NCI-H345 treated with DMSO at 0.1 percent for 48 hours (cell line): Measurements from ENCODE around the gene CCR3.
"Not testable (repeated sequence)": the region's sequence is repeated elsewhere in the genome, so short reads cannot be mapped to it uniquely, and the experiment has no call there.

Source experiments
- DNase-seq: peaks from one replicate; lab custom pipeline; 2025; ENCODE audit not compliant: unreplicated experiment; lab: John Stamatoyannopoulos, UW

Gene CCR3

GRCh38 chr3:46242120-46242519 lies at the start of gene CCR3:
Gene CCR3, plus strand, starts transcription at chr3:46242460. Its CDS starts 22,699 bp downstream, at chr3:46265159.
- no peak for DNase-seq

GRCh38 chr3:46192939-46193338 lies 49.3 kb upstream of the CCR3 start:
- DNase-seq = no peak

DNA sequence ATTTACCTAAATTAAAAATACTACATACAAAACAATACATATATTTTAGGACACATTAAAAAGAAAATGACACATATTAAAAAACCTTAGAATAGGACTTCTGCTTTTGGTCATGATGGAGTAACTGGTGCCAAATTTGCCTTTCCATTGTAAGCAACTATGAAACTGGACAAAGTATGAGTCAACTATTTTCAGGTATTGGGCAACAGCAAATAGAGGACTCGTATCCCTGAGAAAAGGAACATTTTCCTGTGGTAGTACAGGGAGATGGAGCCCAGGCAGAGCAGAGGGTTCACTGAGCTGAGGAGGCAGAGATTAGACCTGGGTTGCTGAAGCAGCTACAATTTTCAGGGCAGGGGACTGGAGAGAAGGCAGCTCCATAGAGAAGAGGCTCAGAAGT lies 48.8 kb upstream of the CCR3 start:
- DNase-seq = no peak

DNA sequence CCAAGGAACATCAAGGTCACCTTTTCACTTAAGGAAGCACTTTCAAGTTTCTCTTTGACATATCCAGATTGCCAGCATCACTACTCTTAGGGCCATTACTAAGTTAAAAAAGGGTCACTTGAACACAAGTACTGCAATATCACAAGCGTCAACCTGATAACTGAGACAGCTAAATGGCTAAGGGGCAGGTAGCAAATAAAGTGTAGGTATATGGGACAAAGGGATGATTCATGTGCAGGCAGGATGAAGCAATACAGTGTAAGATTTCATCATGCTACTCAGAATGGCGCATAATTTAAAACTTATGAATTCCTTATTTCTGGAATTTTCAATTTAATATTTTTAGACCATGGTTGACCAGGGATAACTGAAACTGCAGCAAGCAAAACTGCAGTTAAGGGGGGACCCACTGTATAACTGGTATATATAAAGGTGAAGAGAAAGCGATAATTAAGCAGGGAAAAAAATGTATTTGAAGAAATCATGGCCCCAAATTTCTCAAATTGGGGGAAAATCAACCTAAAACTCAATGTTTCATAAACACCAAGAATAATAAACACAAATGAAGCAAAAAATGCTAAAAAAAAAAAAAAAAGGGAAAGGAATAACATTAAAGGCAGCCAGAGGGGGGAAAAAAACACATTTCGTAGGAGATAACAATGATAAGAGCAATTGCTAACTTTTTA lies 47.2 kb upstream of the CCR3 start:
- DNase-seq = no peak

DNA sequence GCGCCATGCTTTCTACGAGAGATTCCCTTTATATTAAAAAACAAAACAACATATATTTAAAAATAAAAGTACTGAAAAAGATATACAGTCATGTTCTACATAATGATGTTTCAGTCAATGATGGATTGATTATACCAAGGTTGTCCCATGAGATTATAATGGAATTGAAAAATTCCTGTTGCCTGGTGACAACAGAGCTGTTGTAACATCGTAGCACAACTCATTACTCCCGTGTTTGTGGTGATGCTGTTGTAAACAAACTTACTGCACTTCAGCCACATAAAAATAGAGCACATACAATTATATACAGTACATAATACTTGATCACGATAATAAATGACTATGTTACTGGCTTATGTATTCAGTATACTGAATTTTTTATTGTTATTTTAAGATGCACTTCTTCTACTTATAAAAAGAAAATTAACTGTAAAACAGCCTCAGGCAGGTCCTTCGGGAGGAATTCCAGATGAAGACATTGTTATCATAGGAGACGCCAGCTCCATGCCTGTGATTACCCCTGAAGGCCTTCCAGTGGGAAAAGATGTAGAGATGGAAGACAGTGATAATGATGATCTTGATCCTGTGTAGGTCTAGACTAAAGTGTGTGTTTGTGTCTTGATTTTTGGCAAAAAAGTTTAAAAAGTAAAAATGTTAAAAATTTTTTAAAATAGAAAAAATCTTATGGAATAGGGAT lies 45.9 kb upstream of the CCR3 start:
- no peak for DNase-seq

DNA sequence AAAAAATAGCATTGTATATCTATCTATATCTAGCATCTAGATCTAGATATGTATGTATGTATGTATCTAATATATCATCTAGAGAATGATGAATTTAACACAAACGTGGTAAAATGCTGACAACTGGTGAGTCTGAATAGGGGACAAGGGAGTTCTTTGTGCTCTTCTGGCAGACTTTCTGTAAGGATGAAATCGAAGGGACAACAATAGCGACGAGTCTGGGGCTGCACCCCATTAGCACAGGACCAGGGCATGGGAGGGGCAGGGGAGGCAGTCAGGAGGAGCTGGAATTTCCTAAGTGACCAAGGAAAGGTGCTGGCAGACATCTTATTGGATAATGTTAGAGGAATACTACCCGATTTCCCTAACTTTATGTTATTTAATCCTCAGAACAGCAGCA lies 42.0 kb upstream of the CCR3 start:
- DNase-seq = no peak

- no peak for DNase-seq
Measured at GRCh38 chr3:46200790-46201189, 41.5 kb upstream of the CCR3 start.

- DNase-seq = no peak
Measured at GRCh38 chr3:46202535-46202934, 39.7 kb upstream of the CCR3 start.

- no peak for DNase-seq
Measured at GRCh38 chr3:46203681-46204080, 38.6 kb upstream of the CCR3 start.

DNA sequence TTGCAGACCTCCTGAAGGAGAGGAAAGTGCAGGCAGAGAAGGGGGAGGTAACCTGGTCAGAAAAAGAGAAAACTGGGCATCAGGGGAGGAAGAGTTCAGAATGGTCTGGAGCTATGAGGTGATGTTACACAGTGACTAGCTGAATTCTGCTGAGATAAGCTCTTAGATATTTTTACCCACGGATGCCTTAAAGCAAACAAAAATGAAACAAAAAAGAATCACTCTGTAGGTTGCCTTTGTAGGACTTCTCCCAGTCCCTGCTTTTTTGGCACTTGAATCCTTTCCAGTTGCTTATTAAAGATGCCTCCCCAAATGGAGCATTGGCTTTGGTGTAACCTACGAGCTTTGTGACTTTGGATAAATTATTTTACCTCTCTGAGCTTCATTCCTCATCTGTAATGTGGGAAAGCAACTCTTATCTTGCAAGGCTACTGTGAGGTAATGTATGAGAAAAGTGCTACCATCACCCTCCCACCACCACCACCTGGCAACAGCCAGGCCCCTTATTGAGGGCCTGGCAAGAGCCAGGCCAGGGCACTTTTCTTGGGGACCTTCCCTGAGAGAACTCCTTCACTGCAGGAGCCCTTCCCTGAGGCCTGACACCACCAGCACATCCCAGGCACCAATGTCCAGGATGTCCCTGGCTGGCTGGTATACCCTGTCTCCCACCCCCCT lies 36.8 kb upstream of the CCR3 start:
- no peak for DNase-seq

DNA sequence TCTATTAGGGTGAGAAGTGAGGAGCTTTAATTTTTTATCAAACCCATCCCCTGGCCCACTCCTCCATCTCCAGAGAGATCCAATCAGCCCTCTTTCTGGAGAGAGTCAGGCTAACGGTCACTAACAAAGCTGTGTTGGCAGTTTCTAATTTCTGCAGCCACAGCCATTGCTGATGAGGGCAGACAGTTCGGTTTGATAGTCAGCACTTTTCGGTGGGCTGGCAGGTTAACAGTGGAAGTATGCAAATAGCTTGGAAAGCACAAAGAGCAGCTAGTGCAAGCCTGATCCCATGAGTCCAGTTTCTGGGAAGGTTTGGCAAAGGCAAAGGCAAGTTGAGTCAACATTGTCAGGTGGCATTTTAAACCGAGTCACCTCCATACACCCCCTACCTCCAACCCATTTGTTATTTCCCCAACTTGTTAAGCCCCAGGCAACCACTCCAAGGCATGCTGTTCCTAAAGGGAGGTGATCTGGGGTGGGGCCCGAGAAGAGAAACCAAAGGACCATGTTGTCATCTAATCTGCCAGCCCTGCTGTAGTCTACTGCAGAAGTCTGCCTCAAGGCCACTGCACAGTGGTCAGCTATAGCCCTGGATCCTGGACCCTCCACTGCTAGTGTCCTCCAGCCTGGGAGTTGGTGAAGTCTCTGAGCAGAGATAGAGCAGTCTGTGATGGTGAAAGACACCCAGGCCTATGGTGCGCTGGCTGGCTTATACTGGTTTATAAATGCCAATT lies 35.8 kb upstream of the CCR3 start:
- no peak for DNase-seq

DNA sequence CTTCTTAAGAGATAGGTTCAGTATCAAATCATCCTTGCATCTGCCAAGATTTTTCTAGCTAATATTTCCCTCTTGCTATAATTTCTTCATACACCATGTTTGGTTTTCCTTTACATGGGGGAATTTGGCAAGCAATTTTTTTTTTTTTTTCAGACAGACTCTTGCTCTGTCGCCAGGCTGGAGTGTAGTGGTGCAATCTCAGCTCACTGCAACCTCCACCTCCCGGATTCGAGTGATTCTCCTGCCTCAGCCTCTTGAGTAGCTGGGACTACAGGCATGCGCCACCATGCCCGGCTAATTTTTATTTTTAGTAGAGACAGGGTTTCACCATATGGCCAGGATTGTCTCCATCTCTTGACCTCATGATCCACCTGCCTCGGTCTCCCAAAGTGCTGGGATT lies 34.7 kb upstream of the CCR3 start:
- not testable (repeated sequence) for DNase-seq

- DNase-seq = no peak
Measured at GRCh38 chr3:46208167-46208704, 34.0 kb upstream of the CCR3 start, which contains the start of gene CCR1. Gene CCR1, minus strand, starts transcription at chr3:46208313. Its CDS starts 4,000 bp downstream, at chr3:46204313.

- DNase-seq = no peak
Measured at GRCh38 chr3:46209053-46209452, 33.2 kb upstream of the CCR3 start.

DNA sequence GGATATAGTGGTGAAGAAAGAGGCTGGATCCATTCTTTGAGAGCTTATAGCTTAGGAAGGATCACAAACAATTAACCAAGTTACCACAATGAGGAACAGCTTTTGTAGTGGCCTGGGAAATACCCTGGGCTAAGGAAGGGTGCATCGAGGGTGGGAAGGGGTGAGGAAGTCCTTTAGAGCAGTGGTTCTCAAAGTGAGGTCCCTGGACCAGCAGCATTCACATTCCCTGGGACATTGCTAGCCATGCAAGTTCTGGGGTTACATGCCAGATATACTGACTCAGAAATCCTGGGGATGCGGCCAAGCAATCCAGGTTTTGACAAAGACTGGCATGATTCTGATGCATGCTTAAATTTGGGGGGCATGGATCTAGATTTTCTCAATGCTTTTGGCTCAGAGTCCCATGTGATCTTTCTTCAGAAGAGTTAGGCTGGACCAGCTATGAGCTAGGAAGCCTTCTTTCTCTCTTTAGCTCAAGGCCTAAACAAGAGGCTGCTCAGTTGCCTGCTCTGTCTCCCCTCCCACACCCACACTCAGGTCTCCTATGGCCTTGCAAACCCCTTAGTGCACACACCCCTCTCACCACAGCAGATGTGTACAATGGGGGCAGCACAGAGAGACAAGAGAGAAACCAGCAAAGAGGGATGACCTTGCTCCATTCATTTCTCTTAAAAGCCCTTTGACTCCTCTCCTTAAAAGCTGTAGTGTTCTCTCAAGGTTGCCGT lies 32.4 kb upstream of the CCR3 start:
- DNase-seq = no peak

DNA sequence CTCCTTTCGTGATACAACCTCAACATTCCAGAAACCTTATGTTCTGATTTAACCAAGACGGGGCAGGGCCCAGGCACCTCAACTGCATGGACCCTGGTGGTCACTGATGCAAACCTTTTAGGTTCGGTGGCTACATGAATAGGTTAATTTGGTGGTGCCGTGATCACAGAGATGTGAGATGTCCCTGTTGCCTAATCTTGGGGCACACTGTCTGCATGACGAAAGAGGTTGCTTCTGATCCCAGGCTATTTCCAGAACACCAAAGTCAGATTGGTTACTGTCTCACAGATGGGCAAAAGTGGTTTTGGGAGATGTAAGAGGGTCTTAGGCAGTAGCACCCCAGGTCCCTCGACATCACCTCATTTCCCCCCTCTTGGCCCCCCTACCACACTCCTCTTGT lies 30.2 kb upstream of the CCR3 start:
- no peak for DNase-seq

- no peak for DNase-seq
Measured at GRCh38 chr3:46213201-46213600, 29.1 kb upstream of the CCR3 start.

DNA sequence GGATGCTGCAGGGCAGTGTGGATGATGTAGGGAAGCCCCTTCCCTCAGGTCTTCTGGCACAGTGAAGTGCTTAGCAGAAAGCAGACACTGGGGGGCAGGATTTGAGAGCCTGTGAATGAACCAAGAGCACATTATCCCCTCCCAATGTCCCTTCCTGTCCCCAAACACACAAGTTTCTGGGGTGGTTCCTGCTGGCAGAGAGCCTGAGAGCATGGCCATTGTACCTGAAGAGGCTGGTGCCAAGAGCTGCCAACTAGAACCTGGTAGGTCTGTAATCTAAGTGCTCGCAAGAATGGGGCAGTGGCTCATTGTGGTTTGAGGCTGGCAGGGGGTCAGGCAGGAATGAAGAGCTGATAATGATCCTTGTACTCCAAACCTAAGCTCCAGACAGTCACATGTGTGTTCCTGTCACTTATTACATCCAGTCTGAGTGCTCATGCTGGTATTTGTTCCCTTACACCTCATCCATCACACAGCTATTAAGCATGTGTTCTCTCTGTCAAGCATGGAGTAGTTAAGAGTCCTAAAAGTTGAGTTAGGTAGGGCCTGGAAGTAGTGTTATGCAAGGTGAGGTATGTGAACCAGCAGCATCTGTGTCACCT lies 27.4 kb upstream of the CCR3 start:
- DNase-seq = peak; percentile 97

DNA sequence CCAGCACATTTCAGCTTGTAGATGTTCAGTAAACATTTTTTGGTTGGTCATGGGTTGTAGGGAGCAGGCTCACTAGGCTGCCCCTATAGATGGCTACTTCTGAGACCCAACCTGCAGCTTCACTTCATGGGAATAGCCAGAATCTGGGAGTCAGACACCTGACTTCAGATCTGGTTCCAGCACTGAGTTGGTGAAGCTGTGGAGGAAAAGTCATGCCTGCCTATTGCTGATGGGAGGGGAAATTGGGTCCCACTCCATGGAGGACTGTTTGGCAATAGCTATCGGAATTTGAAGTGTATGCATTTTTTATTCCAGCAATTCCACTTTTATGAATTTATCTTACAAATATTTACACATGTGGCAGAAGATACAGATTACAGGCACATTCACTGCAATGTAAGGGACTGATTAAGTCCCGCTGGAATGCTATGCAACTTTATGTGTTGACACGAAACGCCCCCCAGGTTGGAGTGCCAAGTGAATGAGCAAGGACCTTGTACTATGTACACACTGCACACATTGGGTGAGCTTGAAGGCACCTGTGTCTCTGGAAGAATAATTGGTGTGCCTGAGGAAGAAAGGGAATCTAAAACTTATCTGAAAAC lies 26.3 kb upstream of the CCR3 start:
- DNase-seq = no peak
